ENCODE results near the gene SRCAP. TPM values are rescaled to one million over a fixed set of nuclear protein-coding genes. Genes with fewer than 3 reads are reported as not detected.

Gene SRCAP
- total and polyA plus RNA-seq, 2 experiments from 2014 or later: 15.3 to 33.6 TPM

- no peaks in the 10 kb centered on the region for H3K27me3 ChIP-seq
- DNase-seq (ENCODE audit: low spot score): no peak
- H3K9me2 ChIP-seq (replicated peaks; ENCODE audit: insufficient read depth): no peaks in the 10 kb centered on the region
- H3K9me3 ChIP-seq (ENCODE audit: low read depth): no peaks in the 10 kb centered on the region
- no peak overlapping the region for H3K4me3 ChIP-seq
- WGBS (ENCODE audit: low lambda C conversion rate, missing lambda C conversion rate): 87% methylated on average over 17 of the region's 17 CpGs
- H3K79me2 ChIP-seq: peaks cover 44% of the 10 kb centered on the region
- TF ChIP-seq EZH2 (IDR thresholded peaks at IDR 0.05; ENCODE audit: borderline replicate concordance): no peak
- no peak for TF ChIP-seq EZH2phosphoT487 (IDR thresholded peaks at IDR 0.05; ENCODE audit: low read depth, severe bottlenecking, unreplicated experiment)
- no peak for TF ChIP-seq CTCF (IDR thresholded peaks at IDR 0.05; ENCODE audit: poor library complexity)
- peaks cover 4% of the 10 kb centered on the region for H3K36me3 ChIP-seq (replicated peaks; ENCODE audit: insufficient read depth, low read depth)
- no peaks in the 10 kb centered on the region for H3K4me1 ChIP-seq (ENCODE audit: insufficient read depth)
- H3K27ac ChIP-seq: peak overlapping the region; percentile 74
- no peak overlapping the region for H2AFZ ChIP-seq
- H4K20me1 ChIP-seq (ENCODE audit: insufficient read depth, poor library complexity, severe bottlenecking): peaks cover 22% of the 10 kb centered on the region
- H3K4me2 ChIP-seq: no peak overlapping the region
Observed at GRCh38 chr16:30715750-30716445, 16.9 kb downstream of the SRCAP start.

GRCh38 chr16:30720086-30720485, 21.1 kb downstream of the SRCAP start:
- Histone ChIP-seq H4K20me1 (ENCODE audit: insufficient read depth, poor library complexity, severe bottlenecking) (peaks cover 19% of the 10 kb centered on the region), H3K9me3 (ENCODE audit: low read depth) (no peaks in the 10 kb centered on the region), H3K4me3 (no peak overlapping the region), H3K4me1 (ENCODE audit: insufficient read depth) (no peaks in the 10 kb centered on the region), H3K79me2 (peaks cover 44% of the 10 kb centered on the region), H3K4me2 (no peak overlapping the region), H3K9me2 (replicated peaks; ENCODE audit: insufficient read depth) (no peaks in the 10 kb centered on the region), H3K27ac (no peak overlapping the region), H2AFZ (no peak overlapping the region), H3K36me3 (replicated peaks; ENCODE audit: insufficient read depth, low read depth) (peaks cover 4% of the 10 kb centered on the region), H3K27me3 (no peaks in the 10 kb centered on the region)
- DNase-seq (ENCODE audit: low spot score): no peak
- 95% methylated on average over 11 of the region's 11 CpGs for WGBS (ENCODE audit: low lambda C conversion rate, missing lambda C conversion rate)
- TF ChIP-seq EZH2phosphoT487 (IDR thresholded peaks at IDR 0.05; ENCODE audit: low read depth, severe bottlenecking, unreplicated experiment) (no peak), EZH2 (IDR thresholded peaks at IDR 0.05; ENCODE audit: borderline replicate concordance) (no peak), CTCF (IDR thresholded peaks at IDR 0.05; ENCODE audit: poor library complexity) (no peak)

- Histone ChIP-seq H3K4me3 (no peak overlapping the region), H3K9me2 (replicated peaks; ENCODE audit: insufficient read depth) (no peaks in the 10 kb centered on the region), H3K36me3 (replicated peaks; ENCODE audit: insufficient read depth, low read depth) (peaks cover 4% of the 10 kb centered on the region), H3K4me1 (ENCODE audit: insufficient read depth) (no peaks in the 10 kb centered on the region), H3K4me2 (no peak overlapping the region), H2AFZ (no peak overlapping the region), H3K79me2 (peaks cover 42% of the 10 kb centered on the region), H4K20me1 (ENCODE audit: insufficient read depth, poor library complexity, severe bottlenecking) (peaks cover 19% of the 10 kb centered on the region), H3K27me3 (no peaks in the 10 kb centered on the region), H3K27ac (no peak overlapping the region), H3K9me3 (ENCODE audit: low read depth) (no peaks in the 10 kb centered on the region)
- no peak for DNase-seq (ENCODE audit: low spot score)
- WGBS (ENCODE audit: low lambda C conversion rate, missing lambda C conversion rate): 87% methylated on average over 9 of the region's 9 CpGs
- TF ChIP-seq EZH2phosphoT487 (IDR thresholded peaks at IDR 0.05; ENCODE audit: low read depth, severe bottlenecking, unreplicated experiment) (no peak), EZH2 (IDR thresholded peaks at IDR 0.05; ENCODE audit: borderline replicate concordance) (no peak), CTCF (IDR thresholded peaks at IDR 0.05; ENCODE audit: poor library complexity) (no peak)
Observed at GRCh38 chr16:30720694-30721093, 21.7 kb downstream of the SRCAP start.

Data from hepatocyte (in vitro differentiated cells).